IMR-90 (cell line): ENCODE results near the gene GSTA4. TPM values are rescaled to one million over a fixed set of nuclear protein-coding genes. Genes with fewer than 3 reads are reported as not detected.

Source experiments
- ATAC-seq: fragments of 200-7000 bp; cut with Tn5 transposase; 2 replicates; pipeline ENCODE4 v1.9.1; 2020; ENCODE audit warnings: low read depth, mild to moderate bottlenecking, moderate library complexity
- BruUV-seq: library from RNA; stranded (reverse); fragments of 400-500 nt; replicated peaks from 2 replicates; lab custom pipeline; 2021; lab: Mats Ljungman, UMichigan
- CTCF ChIA-PET: fragments of 300-600 bp; formaldehyde crosslinking; extraction: SDS; loops from one replicate; lab custom pipeline; 2021; ENCODE audit warnings: antibody characterized with exemption; lab: Yijun Ruan, JAX
- POLR2A ChIA-PET: fragments of 300-600 bp; sonication (Branson Sonifier 250); formaldehyde crosslinking; loops from one replicate; lab custom pipeline; 2022; ENCODE audit warnings: antibody characterized with exemption; ENCODE audit not compliant: unreplicated experiment; lab: Charles Lee
- DNase-seq: peaks from one replicate; pipeline ENCODE4 v3.0.0; 2013
- H2AFZ ChIP-seq: replicated peaks from 2 replicates; pipeline ENCODE3; 2013; ENCODE audit warnings: low read length, mild to moderate bottlenecking; ENCODE audit not compliant: poor library complexity
- H2AK5ac ChIP-seq: 2 replicates; pipeline ENCODE4 v1.6.1; 2013; ENCODE audit warnings: low read depth, low read length, inconsistent platforms
- H2AK9ac ChIP-seq: replicated peaks from 2 replicates; pipeline ENCODE3; 2013; ENCODE audit warnings: mild to moderate bottlenecking, low read depth, low read length, moderate library complexity; ENCODE audit not compliant: poor library complexity
- H2BK120ac ChIP-seq: 2 replicates; pipeline ENCODE4 v1.6.1; 2013; ENCODE audit warnings: low read depth, low read length, inconsistent platforms
- H2BK15ac ChIP-seq: 3 replicates; pipeline ENCODE4 v1.6.1; 2013; ENCODE audit warnings: low read depth, low read length, inconsistent platforms
- H2BK20ac ChIP-seq: 2 replicates; pipeline ENCODE4 v1.6.1; 2013; ENCODE audit warnings: low read depth, mild to moderate bottlenecking, inconsistent platforms, low read length, moderate library complexity
- H2BK5ac ChIP-seq: 2 replicates; pipeline ENCODE4 v1.6.1; 2013; ENCODE audit warnings: mild to moderate bottlenecking, low read depth, low read length, inconsistent platforms; ENCODE audit not compliant: poor library complexity, severe bottlenecking
- H3K14ac ChIP-seq: replicated peaks from 2 replicates; pipeline ENCODE4 v1.6.1; 2013; ENCODE audit warnings: low read depth, low read length, inconsistent platforms
- H3K18ac ChIP-seq: 2 replicates; pipeline ENCODE4 v1.6.1; 2013; ENCODE audit warnings: low read depth, low read length, control low read depth
- H3K23ac ChIP-seq: 2 replicates; pipeline ENCODE4 v1.6.1; 2013; ENCODE audit warnings: low read depth, low read length, inconsistent platforms
- H3K27ac ChIP-seq: 2 replicates; pipeline ENCODE4 v1.5.1; 2013; ENCODE audit warnings: mild to moderate bottlenecking, control low read depth, low read length; ENCODE audit not compliant: insufficient read depth
- H3K27me3 ChIP-seq: 2 replicates; pipeline ENCODE4 v1.6.1; 2013; ENCODE audit warnings: low read length; ENCODE audit not compliant: control insufficient read depth, insufficient read depth
- H3K36me3 ChIP-seq: 2 replicates; pipeline ENCODE4 v1.6.1; 2013; ENCODE audit warnings: low read length, mixed read lengths; ENCODE audit not compliant: control insufficient read depth, insufficient read depth
- H3K4ac ChIP-seq: 2 replicates; pipeline ENCODE4 v1.6.1; 2013; ENCODE audit warnings: low read depth, low read length, inconsistent platforms
- H3K4me1 ChIP-seq: 2 replicates; pipeline ENCODE4 v1.6.1; 2013; ENCODE audit warnings: low read length, mixed read lengths; ENCODE audit not compliant: control insufficient read depth, insufficient read depth
- H3K4me2 ChIP-seq: 2 replicates; pipeline ENCODE4 v1.6.1; 2013; ENCODE audit warnings: low read depth, mild to moderate bottlenecking, control low read depth, low read length, moderate library complexity
- H3K4me3 ChIP-seq: 2 replicates; pipeline ENCODE4 v1.5.1; 2013; ENCODE audit warnings: low read depth, mild to moderate bottlenecking, control low read depth, low read length, moderate library complexity; ENCODE audit not compliant: insufficient read depth
- H3K56ac ChIP-seq: 2 replicates; pipeline ENCODE4 v1.6.1; 2013; ENCODE audit warnings: low read length, inconsistent platforms; ENCODE audit not compliant: insufficient read depth; ENCODE audit errors: extremely low read depth
- H3K79me1 ChIP-seq, 2 experiments: 2 replicates each; pipeline ENCODE4 v1.6.1; 2013; ENCODE audit warnings: low read length in 2 of 2, inconsistent platforms in 1 of 2, low read depth in 1 of 2
- H3K9ac ChIP-seq: 2 replicates; pipeline ENCODE4 v1.6.1; 2013; ENCODE audit warnings: low read depth, low read length, control low read depth
- H3K9me1 ChIP-seq: 2 replicates; pipeline ENCODE4 v1.6.1; 2013; ENCODE audit warnings: low read length, inconsistent platforms; ENCODE audit not compliant: insufficient read depth
- H3K9me3 ChIP-seq: 2 replicates; pipeline ENCODE4 v1.6.1; 2013; ENCODE audit warnings: low read length; ENCODE audit not compliant: control insufficient read depth, insufficient read depth
- H4K20me1 ChIP-seq: 2 replicates; pipeline ENCODE4 v1.6.1; 2013; ENCODE audit warnings: low read length, inconsistent platforms; ENCODE audit not compliant: insufficient read depth
- H4K5ac ChIP-seq: 2 replicates; pipeline ENCODE4 v1.6.1; 2013; ENCODE audit warnings: mild to moderate bottlenecking, low read depth, low read length, control low read depth
- H4K8ac ChIP-seq, 2 experiments: 2 replicates each; pipeline ENCODE4 v1.6.1; 2013; ENCODE audit warnings: low read depth in 2 of 2, low read length in 2 of 2, control low read depth in 1 of 2, inconsistent platforms in 1 of 2
- H4K91ac ChIP-seq: 2 replicates; pipeline ENCODE4 v1.6.1; 2013; ENCODE audit warnings: low read depth, low read length, inconsistent platforms; ENCODE audit not compliant: insufficient read depth
- CHD1 ChIP-seq: IDR thresholded peaks from 2 replicates; pipeline ENCODE4 v1.6.1; 2012; ENCODE audit warnings: low read depth, low read length, improper control_type of control experiment
- CTCF ChIP-seq: conservative IDR thresholded peaks from 2 replicates; pipeline ENCODE4 v1.5.1; 2012; ENCODE audit warnings: mild to moderate bottlenecking, low read depth, low read length, improper control_type of control experiment
- ELK1 ChIP-seq: fragments of 150-350 bp; IDR thresholded peaks from 2 replicates; pipeline ENCODE4 v1.6.1; 2016; ENCODE audit warnings: low read depth, mild to moderate bottlenecking, low read length, moderate library complexity, borderline replicate concordance
- FOS ChIP-seq: fragments of 150-350 bp; IDR thresholded peaks from 2 replicates; pipeline ENCODE4 v1.6.1; 2016; ENCODE audit warnings: low read depth, low read length
- MAFK ChIP-seq: IDR thresholded peaks from 2 replicates; pipeline ENCODE4 v1.6.1; 2012; ENCODE audit warnings: low read depth, low read length, improper control_type of control experiment
- MAZ ChIP-seq: IDR thresholded peaks from 2 replicates; pipeline ENCODE4 v1.6.1; 2012; ENCODE audit warnings: low read depth, mild to moderate bottlenecking, low read length, improper control_type of control experiment, moderate library complexity, borderline replicate concordance
- NFE2L2 ChIP-seq: fragments of 150-350 bp; IDR thresholded peaks from 2 replicates; pipeline ENCODE4 v1.6.1; 2016; ENCODE audit warnings: low read depth, mild to moderate bottlenecking, low read length
- POLR2A ChIP-seq: IDR thresholded peaks from 2 replicates; pipeline ENCODE4 v1.6.1; 2012; ENCODE audit warnings: mild to moderate bottlenecking, low read depth, low read length
- RFX5 ChIP-seq: IDR thresholded peaks from 2 replicates; pipeline ENCODE4 v1.8.0; 2012; ENCODE audit warnings: low read depth, mild to moderate bottlenecking, low read length, moderate library complexity
- USF2 ChIP-seq: fragments of 150-350 bp; IDR thresholded peaks from 2 replicates; pipeline ENCODE4 v1.6.1; 2017; ENCODE audit warnings: mild to moderate bottlenecking, antibody characterized with exemption, low read length, low read depth
- whole genome bisulfite sequencing, 2 experiments: methylation state at CpG; one replicate each; pipeline versions ENCODE4 v1.1.5 to v1.1.7; 2013; ENCODE audit warnings: missing lambda C conversion rate in 2 of 2; ENCODE audit not compliant: insufficient read length in 1 of 2; ENCODE audit errors: extremely low coverage in 2 of 2; 5-methylcytosine and 5-hydroxymethylcytosine counted together
- dilution Hi-C: fragments of 300-500 bp; cut with HindIII; formaldehyde crosslinking; loops from one replicate; pipeline ENCODE4 v1.14.3; 2018; ENCODE audit warnings: low sequenced_read_pairs; ENCODE audit not compliant: unreplicated experiment
- in situ Hi-C: fragments of 300-500 bp; cut with MboI; formaldehyde crosslinking; loops from 3 replicates; pipeline ENCODE4 v1.14.3; 2019; ENCODE audit warnings: low sequenced_read_pairs, inconsistent platforms, mixed read lengths
- intact Hi-C: fragments of 100-400 bp; cut with micrococcal nuclease; formaldehyde crosslinking; loops from 2 replicates; pipeline ENCODE4 v1.10.0; 2022
- polyA plus RNA-seq, 3 experiments: library from polyadenylated mRNA; depleted of rRNA; stranded (reverse); fragments of >200 nt; gene quantifications; 2 replicates each; pipeline ENCODE4 v1.2.3, GENCODE V29; 2012; ENCODE audit warnings: low replicate concordance in 1 of 3
- total RNA-seq: library from RNA; depleted of rRNA; stranded (reverse); fragments of >200 nt; gene quantifications from 2 replicates; pipeline ENCODE4 v1.2.3, GENCODE V29; 2012

The GSTA4 gene
- total and polyA plus RNA-seq, 2 of the 4 experiments (the other 2 are of a cell fraction), result 26.9 to 35.6 TPM

DNA sequence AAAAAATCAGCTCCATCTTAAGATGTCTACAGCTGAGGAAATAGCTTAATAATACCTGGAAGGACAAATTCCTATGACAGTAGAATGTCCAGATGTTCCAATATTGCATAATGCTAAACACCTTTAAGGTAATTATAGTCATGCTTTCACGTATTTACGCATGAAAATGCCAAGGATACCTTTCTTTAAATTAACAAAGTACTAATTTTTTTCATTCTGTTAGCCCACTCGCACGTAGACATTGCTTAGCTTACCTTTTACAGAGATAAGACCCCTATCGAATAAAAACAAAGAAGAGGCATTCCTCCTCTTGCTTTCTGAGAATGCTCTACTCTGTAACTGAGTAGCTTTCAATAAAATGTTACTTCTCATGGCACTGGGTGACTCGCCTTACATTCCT is 4.4 kb upstream of the GSTA4 start:
- no peak for TF ChIP-seq CTCF
- TF ChIP-seq MAFK, result no peak
- no peak for TF ChIP-seq NFE2L2
- TF ChIP-seq ELK1, result no peak
- TF ChIP-seq MAZ, result no peak
- no peak for TF ChIP-seq CHD1
- TF ChIP-seq POLR2A, result no peak
- no peak for TF ChIP-seq USF2
- TF ChIP-seq RFX5, result no peak
- TF ChIP-seq FOS, result no peak
- H2AFZ ChIP-seq, result no peak overlapping the region
- CTCF ChIA-PET, result no interaction called here

More for the DNA sequence above, 4.4 kb upstream of the GSTA4 start:
- Histone ChIP-seq H3K36me3 (no peaks in the 10 kb centered on the region; the same call in none of the 2 replicates), H3K18ac (no peak overlapping the region), H2BK120ac (no peak overlapping the region), H4K5ac (no peak overlapping the region), H3K14ac (no peak overlapping the region), H3K79me1 (no peaks in the 10 kb centered on the region; a peak in 1 of 4 replicates), H3K9me1 (no peaks in the 10 kb centered on the region), H3K56ac (no peak overlapping the region), H3K4ac (no peak overlapping the region), H3K9ac (no peak overlapping the region), H3K23ac (no peak overlapping the region), H2BK5ac (no peak overlapping the region), H2BK20ac (no peak overlapping the region), H2BK15ac (no peak overlapping the region), H3K4me3 (no peak overlapping the region), H4K91ac (no peak overlapping the region), H2AK9ac (no peak overlapping the region), H3K27me3 (no peaks in the 10 kb centered on the region), H3K4me2 (no peak overlapping the region), H3K27ac (no peak overlapping the region), H2AK5ac (no peak overlapping the region), H4K8ac (no peak overlapping the region), H3K4me1 (no peaks in the 10 kb centered on the region), H3K9me3 (no peaks in the 10 kb centered on the region), H4K20me1 (no peaks in the 10 kb centered on the region)
- POLR2A ChIA-PET, result no interaction called here
- intact Hi-C loops (loop anchor here (5.0 kb wide), 2 partner anchors 162 to 483 kb away; no protein-coding TSS in a partner anchor), in situ Hi-C loops (no loop called here), dilution Hi-C loops (no loop called here)
- WGBS, 2 experiments, result 93% methylated on average over 2 of the region's 6 CpGs; no CpG with 5 or more reads in 1 of the 2 experiments
- DNase-seq, result no peak
- BruUV-seq, result no TSS peak
- ATAC-seq, result no peak
